B cell (primary cell): ENCODE measurements around the gene PKMYT1. TPM values are rescaled to one million over a fixed set of nuclear protein-coding genes. Genes with fewer than 3 reads are reported as not detected.
"Not testable (repeated sequence)": the region's sequence is repeated elsewhere in the genome, so short reads cannot be mapped to it uniquely, and the experiment has no call there.

ENCODE experiments used
- ATAC-seq: fragments of 200-7000 bp; cut with Tn5 transposase; one replicate; pipeline ENCODE4 v1.10.0; 2021; ENCODE audit warnings: low read depth, mild to moderate bottlenecking, moderate number of reproducible peaks, moderate library complexity
- CTCF ChIA-PET: fragments of 350-600 bp; sonication (Branson Sonifier 250); formaldehyde crosslinking; loops from one replicate; lab custom pipeline; 2021; ENCODE audit warnings: antibody characterized with exemption, inconsistent platforms; lab: Charles Lee
- POLR2A ChIA-PET: fragments of 350-600 bp; sonication (Branson Sonifier 250); formaldehyde crosslinking; loops from one replicate; lab custom pipeline; 2021; ENCODE audit warnings: antibody characterized with exemption; lab: Charles Lee
- DNase-seq: peaks from one replicate; pipeline ENCODE4 v3.0.0; 2013
- H2AFZ ChIP-seq: 2 replicates; pipeline ENCODE4 v1.6.1; 2012; ENCODE audit warnings: mild to moderate bottlenecking, low read depth, low read length; ENCODE audit not compliant: insufficient read depth, poor library complexity, severe bottlenecking
- H3K27ac ChIP-seq, 2 donors: 1 replicate in 1 of 2; 2 replicates in 1 of 2; pipeline ENCODE4 v1.5.1; 2012 to 2013; ENCODE audit warnings: low read length in 2 of 2, mild to moderate bottlenecking in 2 of 2, moderate library complexity in 1 of 2
- H3K27me3 ChIP-seq, 4 experiments: fragments of 200-600 bp in 1 of 4; sonication (generic) in 1 of 4; replicated peaks in 1 of 4; 1 replicate in 2 of 4; 2 replicates in 2 of 4; pipeline versions ENCODE4 v1.6.1 to v1.7.0; 2013 to 2016; ENCODE audit warnings: low read length in 3 of 4, mild to moderate bottlenecking in 2 of 4, mixed read lengths in 1 of 4, moderate library complexity in 1 of 4; ENCODE audit not compliant: insufficient read depth in 4 of 4, control insufficient read depth in 3 of 4; ENCODE audit errors: control extremely low read depth in 1 of 4
- H3K36me3 ChIP-seq, 2 experiments: replicated peaks in 1 of 2; 1 replicate in 1 of 2; 2 replicates in 1 of 2; pipeline versions ENCODE4 v1.6.1 to v1.7.1; 2013; ENCODE audit warnings: low read length in 1 of 2; ENCODE audit not compliant: insufficient read depth in 2 of 2, control insufficient read depth in 1 of 2; ENCODE audit errors: control extremely low read depth in 1 of 2, extremely low read depth in 1 of 2
- H3K4me1 ChIP-seq, 2 donors: fragments of 200-600 bp in 1 of 2; sonication (generic) in 1 of 2; 1 replicate in 1 of 2; 2 replicates in 1 of 2; pipeline versions ENCODE4 v1.5.1 to v1.6.1; 2013 to 2017; ENCODE audit warnings: low read length in 2 of 2; ENCODE audit not compliant: control insufficient read depth in 2 of 2, insufficient read depth in 2 of 2
- H3K4me2 ChIP-seq: replicated peaks from 2 replicates; pipeline ENCODE3; 2012; ENCODE audit warnings: mild to moderate bottlenecking, low read depth, low read length; ENCODE audit not compliant: poor library complexity, severe bottlenecking
- H3K4me3 ChIP-seq, 5 experiments: fragments of 200-600 bp in 1 of 5; sonication (generic) in 1 of 5; 1 replicate in 3 of 5; 2 replicates in 2 of 5; pipeline versions ENCODE4 v1.5.1 to v1.7.0; 2011 to 2016; ENCODE audit warnings: low read length in 4 of 5, mild to moderate bottlenecking in 4 of 5, low read depth in 2 of 5, control low read depth in 1 of 5, moderate library complexity in 1 of 5; ENCODE audit not compliant: insufficient read depth in 1 of 5; ENCODE audit errors: control extremely low read depth in 1 of 5, extremely low read depth in 1 of 5
- H3K79me2 ChIP-seq: fragments of 200-600 bp; sonication (generic); one replicate; pipeline ENCODE4 v1.6.0; 2016; ENCODE audit warnings: low read length; ENCODE audit not compliant: control insufficient read depth, insufficient read depth
- H3K9ac ChIP-seq: fragments of 200-600 bp; sonication (generic); 2 replicates; pipeline ENCODE4 v1.6.1; 2017; ENCODE audit warnings: mild to moderate bottlenecking, low read length, moderate library complexity
- H3K9me3 ChIP-seq, 3 donors: one replicate each; pipeline versions ENCODE4 v1.6.1 to v1.7.1; 2013; ENCODE audit warnings: low read length in 2 of 3; ENCODE audit not compliant: control insufficient read depth in 2 of 3, insufficient read depth in 1 of 3; ENCODE audit errors: control extremely low read depth in 1 of 3
- H4K20me1 ChIP-seq: 2 replicates; pipeline ENCODE4 v1.6.0; 2012; ENCODE audit warnings: mild to moderate bottlenecking, low read length; ENCODE audit not compliant: insufficient read depth, control insufficient read depth, poor library complexity, severe bottlenecking
- H3K27ac Mint-ChIP-seq: one replicate; pipeline ENCODE4 v1.8.0; 2021; ENCODE audit warnings: mixed read lengths
- H3K27me3 Mint-ChIP-seq: one replicate; pipeline ENCODE4 v1.8.0; 2021; ENCODE audit warnings: mixed read lengths
- H3K4me1 Mint-ChIP-seq: one replicate; pipeline ENCODE4 v1.8.0; 2021; ENCODE audit warnings: mixed read lengths
- H3K4me3 Mint-ChIP-seq: one replicate; pipeline ENCODE4 v1.8.0; 2021; ENCODE audit warnings: mixed read lengths
- H3K9me3 Mint-ChIP-seq: one replicate; pipeline ENCODE4 v1.8.0; 2022; ENCODE audit warnings: mixed read lengths; ENCODE audit not compliant: insufficient read depth
- EZH2 ChIP-seq: IDR thresholded peaks from 2 replicates; pipeline ENCODE4 v1.6.1; 2012; ENCODE audit warnings: borderline replicate concordance, low read depth, mild to moderate bottlenecking, moderate library complexity, low read length; ENCODE audit not compliant: insufficient read depth, poor library complexity, severe bottlenecking
- WGBS: methylation state at CpG from one replicate; pipeline ENCODE4 v1.1.5; 2013; ENCODE audit warnings: missing lambda C conversion rate; ENCODE audit not compliant: insufficient coverage; 5-methylcytosine and 5-hydroxymethylcytosine counted together
- intact Hi-C: fragments of 100-400 bp; cut with micrococcal nuclease; formaldehyde crosslinking; loops from one replicate; pipeline ENCODE4 v1.10.0; 2022
- polyA plus RNA-seq: library from polyadenylated mRNA; depleted of rRNA; stranded (reverse); fragments of >200 nt; gene quantifications from 2 replicates; pipeline ENCODE4 v1.2.3, GENCODE V29; 2012
- total RNA-seq, 2 donors: library from RNA; stranded (reverse); fragments of 120-200 nt in 1 of 2; gene quantifications; 1 replicate in 1 of 2; 2 replicates in 1 of 2; pipeline versions ENCODE4 v1.2.3 to v1.2.4, GENCODE V29; 2013 to 2022
- TF ChIP-seq, protein P1 (sequence below): fragments of 200-600 bp; IDR thresholded peaks from one replicate; pipeline ENCODE4 v1.8.0; 2022; ENCODE audit warnings: antibody characterized with exemption, mild to moderate bottlenecking

The PKMYT1 gene
- total and polyA plus RNA-seq, 2 donors (not counting 1 experiment from before 2014, with no cell fraction given) = 0.67 to 2.6 TPM

DNA sequence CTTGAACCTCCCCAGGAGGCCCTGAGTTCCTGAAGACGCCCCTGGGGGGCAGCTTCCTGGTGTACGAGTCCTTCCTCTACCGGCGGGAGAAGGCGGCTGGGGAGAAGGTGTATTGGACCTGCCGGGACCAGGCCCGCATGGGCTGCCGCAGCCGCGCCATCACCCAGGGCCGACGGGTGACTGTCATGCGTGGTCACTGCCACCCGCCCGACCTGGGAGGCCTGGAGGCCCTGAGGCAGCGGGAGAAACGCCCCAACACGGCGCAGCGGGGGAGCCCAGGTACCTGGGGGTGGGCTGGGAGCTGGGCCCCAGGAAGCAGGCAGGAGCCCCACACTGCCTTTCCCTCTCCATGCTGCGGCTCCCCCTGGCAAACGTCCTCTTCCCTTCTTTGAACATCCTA, 46.5 kb downstream of the PKMYT1 start:
- ChIA-PET POLR2A (no interaction called here), CTCF (interaction anchor here (1.7 kb wide), 1 partner anchor 12 kb away, joined by 3 read pairs; no protein-coding TSS in a partner anchor)
- DNase-seq = no peak
- no peaks in the 10 kb centered on the region for H3K4me1 ChIP-seq
- H3K9me3 ChIP-seq = no peaks in the 10 kb centered on the region
- intact Hi-C loops = no loop called here
- no peaks in the 10 kb centered on the region for H4K20me1 ChIP-seq
- no peaks in the 10 kb centered on the region for H3K27me3 ChIP-seq
- TF ChIP-seq EZH2 = no peak
- TF ChIP-seq, protein P1, sequence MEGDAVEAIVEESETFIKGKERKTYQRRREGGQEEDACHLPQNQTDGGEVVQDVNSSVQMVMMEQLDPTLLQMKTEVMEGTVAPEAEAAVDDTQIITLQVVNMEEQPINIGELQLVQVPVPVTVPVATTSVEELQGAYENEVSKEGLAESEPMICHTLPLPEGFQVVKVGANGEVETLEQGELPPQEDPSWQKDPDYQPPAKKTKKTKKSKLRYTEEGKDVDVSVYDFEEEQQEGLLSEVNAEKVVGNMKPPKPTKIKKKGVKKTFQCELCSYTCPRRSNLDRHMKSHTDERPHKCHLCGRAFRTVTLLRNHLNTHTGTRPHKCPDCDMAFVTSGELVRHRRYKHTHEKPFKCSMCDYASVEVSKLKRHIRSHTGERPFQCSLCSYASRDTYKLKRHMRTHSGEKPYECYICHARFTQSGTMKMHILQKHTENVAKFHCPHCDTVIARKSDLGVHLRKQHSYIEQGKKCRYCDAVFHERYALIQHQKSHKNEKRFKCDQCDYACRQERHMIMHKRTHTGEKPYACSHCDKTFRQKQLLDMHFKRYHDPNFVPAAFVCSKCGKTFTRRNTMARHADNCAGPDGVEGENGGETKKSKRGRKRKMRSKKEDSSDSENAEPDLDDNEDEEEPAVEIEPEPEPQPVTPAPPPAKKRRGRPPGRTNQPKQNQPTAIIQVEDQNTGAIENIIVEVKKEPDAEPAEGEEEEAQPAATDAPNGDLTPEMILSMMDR = no peak
- H3K79me2 ChIP-seq = peaks cover 3% of the 10 kb centered on the region
- H3K27me3 Mint-ChIP-seq = no peaks in the 10 kb centered on the region
- H3K36me3 ChIP-seq = peaks cover 0 to 26% of the 10 kb centered on the region in 2 experiments
- no peaks in the 10 kb centered on the region for H3K9me3 Mint-ChIP-seq
- no peak overlapping the region for H3K27ac Mint-ChIP-seq
- H2AFZ ChIP-seq = no peak overlapping the region
- ATAC-seq = no peak
- H3K4me1 Mint-ChIP-seq = no peaks in the 10 kb centered on the region
- no peak overlapping the region for H3K9ac ChIP-seq
- no peak overlapping the region for H3K4me2 ChIP-seq
- H3K4me3 ChIP-seq = no peak overlapping the region
- H3K4me3 Mint-ChIP-seq = no peak overlapping the region
- no peak overlapping the region for H3K27ac ChIP-seq
- 88% methylated on average over 18 of the region's 22 CpGs for WGBS

DNA sequence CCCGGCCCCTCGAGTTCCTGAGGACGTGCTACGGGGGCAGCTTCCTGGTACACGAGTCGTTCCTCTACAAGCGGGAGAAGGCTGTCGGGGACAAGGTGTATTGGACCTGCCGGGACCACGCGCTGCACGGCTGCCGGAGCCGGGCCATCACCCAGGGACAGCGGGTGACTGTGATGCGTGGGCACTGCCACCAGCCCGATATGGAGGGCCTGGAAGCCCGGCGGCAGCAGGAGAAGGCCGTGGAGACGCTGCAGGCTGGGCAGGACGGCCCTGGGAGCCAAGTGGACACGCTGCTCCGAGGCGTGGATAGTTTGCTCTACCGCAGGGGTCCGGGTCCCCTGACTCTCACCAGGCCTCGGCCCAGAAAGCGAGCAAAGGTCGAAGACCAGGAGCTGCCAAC, 47.1 kb downstream of the PKMYT1 start:
- no peaks in the 10 kb centered on the region for H3K4me1 ChIP-seq
- Mint-ChIP-seq H3K4me1 (no peaks in the 10 kb centered on the region), H3K27me3 (no peaks in the 10 kb centered on the region), H3K27ac (no peak overlapping the region), H3K4me3 (no peak overlapping the region), H3K9me3 (no peaks in the 10 kb centered on the region)
- 95% methylated on average over 29 of the region's 30 CpGs for WGBS
- H3K36me3 ChIP-seq = peaks cover 0 to 26% of the 10 kb centered on the region in 2 experiments
- ChIA-PET POLR2A (no interaction called here), CTCF (no interaction called here)
- no peak overlapping the region for H2AFZ ChIP-seq
- H3K9me3 ChIP-seq = no peaks in the 10 kb centered on the region
- H3K79me2 ChIP-seq = peaks cover 5% of the 10 kb centered on the region
- ATAC-seq (no peak), DNase-seq (no peak)
- H3K9ac ChIP-seq = no peak overlapping the region
- no peaks in the 10 kb centered on the region for H3K27me3 ChIP-seq
- TF ChIP-seq, protein P1 = no peak
- no peaks in the 10 kb centered on the region for H4K20me1 ChIP-seq
- H3K27ac ChIP-seq = no peak overlapping the region
- no peak overlapping the region for H3K4me2 ChIP-seq
- intact Hi-C loops = no loop called here
- H3K4me3 ChIP-seq = no peak overlapping the region

GRCh38 chr16:2931231-2931914, 48.9 kb downstream of the PKMYT1 start:
- H3K4me2 ChIP-seq, intact Hi-C loops, H3K4me3 Mint-ChIP-seq, H3K27ac Mint-ChIP-seq, H4K20me1 ChIP-seq, DNase-seq, H3K9me3 ChIP-seq, H3K79me2 ChIP-seq, H3K4me3 ChIP-seq, ATAC-seq, H3K4me1 ChIP-seq, H3K9ac ChIP-seq, H2AFZ ChIP-seq, H3K27me3 ChIP-seq, H3K4me1 Mint-ChIP-seq, H3K27me3 Mint-ChIP-seq, H3K9me3 Mint-ChIP-seq, H3K27ac ChIP-seq: not testable (repeated sequence)
- peaks cover 0 to 15% of the 10 kb centered on the region in 2 experiments for H3K36me3 ChIP-seq
- 100% methylated on average over 8 of the region's 13 CpGs for WGBS
- ChIA-PET POLR2A (interaction anchor here (0.7 kb wide), 1 partner anchor 32 kb away, joined by 4 read pairs; no protein-coding TSS in a partner anchor), CTCF (interaction anchor here (0.8 kb wide), 1 partner anchor 53 kb away, joined by 4 read pairs; no protein-coding TSS in a partner anchor)
